H1 (cell line): Measurements from ENCODE around the gene FKBP1A. TPM values are rescaled to one million over a fixed set of nuclear protein-coding genes. Genes with fewer than 3 reads are reported as not detected.

Experiments
- SAP30 ChIP-seq: fragments of 300-600 bp; sonication (generic); IDR thresholded peaks from 2 replicates; pipeline ENCODE4 v1.7.1; 2012; ENCODE audit warnings: low read length, moderate library complexity, mild to moderate bottlenecking, inconsistent platforms; ENCODE audit not compliant: insufficient read depth, insufficient replicate concordance
- polyA plus RNA-seq, 7 experiments: library from polyadenylated mRNA; depleted of rRNA in 3 of 7; stranded (reverse) in 5 of 7; unstranded in 2 of 7; fragments of >200 nt in 5 of 7; fragments of 200-250 nt in 2 of 7; gene quantifications; 1 replicate in 5 of 7; 2 replicates in 1 of 7; 4 replicates in 1 of 7; pipeline versions ENCODE4 v1.2.1 to v1.2.3, GENCODE V29; 2011 to 2013; ENCODE audit warnings: missing spikeins in 2 of 7, mixed read lengths in 2 of 7
- total RNA-seq: library from RNA; stranded (reverse); fragmentation: NEBNext Ultra II Directional; extraction: Animal tissue kit (Norgen Biotek cat#: 25700); gene quantifications from 2 replicates; pipeline ENCODE4 v1.2.1, GENCODE V29; 2021

FKBP1A gene
- total and polyA plus RNA-seq, 2 of the 8 experiments (the other 6 are each of a cell fraction or from before 2014, with no cell fraction given), result 250 to 685 TPM

- no peak for TF ChIP-seq SAP30
These were observed 60.0 kb downstream of the FKBP1A start (continued) for GRCh38 chr20:1332749-1333300.
